Smooth muscle cell (in vitro differentiated cells): ENCODE results near the gene ESRRG. TPM values are rescaled to one million over a fixed set of nuclear protein-coding genes. Genes with fewer than 3 reads are reported as not detected.
A peak's percentile ranks its signal among the peaks of the same experiment; 100 is the strongest.

ENCODE experiments used
- DNase-seq: peaks from one replicate; lab custom pipeline; 2025; ENCODE audit not compliant: unreplicated experiment; lab: John Stamatoyannopoulos, UW
- H2AFZ ChIP-seq: fragments of 200-600 bp; sonication (generic); 2 replicates; pipeline ENCODE4 v1.6.0; 2016; ENCODE audit warnings: antibody characterized with exemption, low read depth, mild to moderate bottlenecking
- H3F3A ChIP-seq: fragments of 200-600 bp; sonication (generic); 2 replicates; pipeline ENCODE4 v1.6.0; 2017; ENCODE audit warnings: antibody characterized with exemption, low read depth
- H3K27ac ChIP-seq: fragments of 200-600 bp; sonication (generic); 2 replicates; pipeline ENCODE4 v1.5.1; 2016; ENCODE audit warnings: low read depth, mild to moderate bottlenecking
- H3K27me3 ChIP-seq: fragments of 200-600 bp; sonication (generic); 2 replicates; pipeline ENCODE4 v1.6.1; 2016; ENCODE audit warnings: low read depth, mild to moderate bottlenecking
- H3K36me3 ChIP-seq: fragments of 200-600 bp; sonication (generic); 2 replicates; pipeline ENCODE4 v1.5.1; 2016; ENCODE audit warnings: low read depth
- H3K4me1 ChIP-seq: fragments of 200-600 bp; sonication (generic); 2 replicates; pipeline ENCODE4 v1.5.1; 2016; ENCODE audit warnings: low read depth
- H3K4me2 ChIP-seq: fragments of 200-600 bp; sonication (generic); 2 replicates; pipeline ENCODE4 v1.6.0; 2016; ENCODE audit warnings: mild to moderate bottlenecking
- H3K4me3 ChIP-seq: fragments of 200-600 bp; sonication (generic); 2 replicates; pipeline ENCODE4 v1.5.1; 2016; ENCODE audit warnings: mild to moderate bottlenecking
- H3K79me2 ChIP-seq: fragments of 200-600 bp; sonication (generic); 2 replicates; pipeline ENCODE4 v1.6.0; 2016; ENCODE audit warnings: low read depth, mild to moderate bottlenecking
- H3K9ac ChIP-seq: fragments of 200-600 bp; sonication (generic); 2 replicates; pipeline ENCODE4 v1.6.0; 2016; ENCODE audit warnings: low read depth
- H3K9me3 ChIP-seq: fragments of 200-600 bp; sonication (generic); replicated peaks from 2 replicates; pipeline ENCODE4 v1.5.1; 2016; ENCODE audit warnings: low read depth
- H4K20me1 ChIP-seq: fragments of 200-600 bp; sonication (generic); 2 replicates; pipeline ENCODE4 v1.6.0; 2016; ENCODE audit warnings: low read depth
- CTCF ChIP-seq: fragments of 200-600 bp; sonication (generic); IDR thresholded peaks from 2 replicates; pipeline ENCODE4 v1.5.1; 2017; ENCODE audit warnings: borderline replicate concordance, mild to moderate bottlenecking, antibody characterized with exemption; ENCODE audit not compliant: insufficient read depth, poor library complexity, severe bottlenecking
- WGBS: methylation state at CpG from one replicate; pipeline ENCODE4 v1.1.7; 2016; ENCODE audit warnings: low lambda C conversion rate; 5-methylcytosine and 5-hydroxymethylcytosine counted together
- polyA plus RNA-seq: library from polyadenylated mRNA; unstranded; fragments of >200 nt; fragmentation: Nextera tagmentation; extraction: Ambion mirVana; gene quantifications from 2 replicates; pipeline ENCODE4 v1.2.1, GENCODE V29; 2016
- total RNA-seq: library from RNA; depleted of rRNA; stranded (reverse); fragments of >200 nt; gene quantifications from 2 replicates; pipeline ENCODE4 v1.2.3, GENCODE V29; 2014

ESRRG gene
- total and polyA plus RNA-seq, 2 experiments from 2014 or later, result 0.26 TPM; not detected in 1

DNA sequence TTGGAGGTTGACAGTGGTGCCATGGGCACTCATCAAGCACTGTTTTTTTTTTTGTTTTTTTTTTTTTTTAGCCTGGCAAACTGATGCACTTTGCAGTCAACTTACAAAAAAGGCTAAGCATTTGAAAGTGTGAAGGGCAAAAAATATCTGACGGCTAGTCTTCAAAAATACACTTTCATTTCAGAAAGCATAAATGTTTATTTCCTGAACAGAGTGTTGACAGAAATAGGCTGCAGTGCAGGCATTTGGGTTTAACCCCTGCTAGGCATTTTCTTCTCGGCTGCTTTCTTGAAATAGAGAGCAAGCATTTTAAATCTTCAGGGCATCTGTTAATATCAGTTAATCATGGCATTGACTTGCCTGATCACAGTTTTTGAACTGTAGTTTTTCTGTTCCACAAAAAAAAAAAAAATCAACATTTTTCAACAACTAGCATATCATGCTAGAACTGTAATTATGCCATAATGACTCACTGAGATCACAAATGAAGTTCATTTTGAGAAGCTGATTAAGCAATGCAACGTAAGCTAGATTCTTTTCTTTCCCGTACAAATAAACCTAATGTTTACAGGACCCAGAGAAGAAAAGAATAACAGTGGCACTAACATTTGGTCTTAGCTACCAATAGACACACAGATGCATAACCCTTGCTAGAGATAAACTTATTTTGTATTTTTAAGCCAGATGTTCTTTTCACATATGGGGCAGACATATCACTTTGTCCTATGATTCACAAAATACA, 199.6 kb downstream of the ESRRG start:
- Histone ChIP-seq H3K9ac (no peak overlapping the region), H3K9me3 (no peaks in the 10 kb centered on the region), H3F3A (no peaks in the 10 kb centered on the region), H3K4me3 (no peak overlapping the region), H3K4me2 (peak overlapping the region; percentile 10), H3K4me1 (no peaks in the 10 kb centered on the region), H3K27ac (no peak overlapping the region), H3K36me3 (no peaks in the 10 kb centered on the region), H2AFZ (peak overlapping the region; percentile 53), H4K20me1 (no peaks in the 10 kb centered on the region), H3K79me2 (no peaks in the 10 kb centered on the region), H3K27me3 (no peaks in the 10 kb centered on the region)
- TF ChIP-seq CTCF, result no peak
- WGBS, result 56% methylated on average over 4 of the region's 4 CpGs
- no peak for DNase-seq

DNA sequence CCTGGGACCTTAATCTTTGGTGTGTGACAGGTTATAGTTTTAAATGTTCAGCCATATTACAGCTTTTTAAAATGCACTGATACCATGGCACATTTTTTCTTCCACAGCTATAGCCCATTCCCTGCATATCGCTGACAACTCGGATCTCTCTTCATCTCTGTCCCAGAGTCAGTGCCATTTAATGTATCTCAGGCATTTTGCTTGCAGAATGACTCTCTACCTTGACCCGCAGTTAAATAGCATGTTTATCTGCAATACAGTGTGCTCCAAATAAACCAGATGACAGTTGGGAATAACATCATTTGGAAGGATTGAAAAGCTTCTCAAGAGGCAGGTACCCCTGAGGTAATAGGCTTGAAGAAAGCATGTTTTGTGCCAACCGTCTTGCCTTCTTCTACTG, 200.2 kb downstream of the ESRRG start:
- TF ChIP-seq CTCF, result no peak
- Histone ChIP-seq H3K36me3 (no peaks in the 10 kb centered on the region), H3K27ac (no peak overlapping the region), H3F3A (no peaks in the 10 kb centered on the region), H4K20me1 (no peaks in the 10 kb centered on the region), H2AFZ (no peak overlapping the region), H3K9me3 (no peaks in the 10 kb centered on the region), H3K4me1 (no peaks in the 10 kb centered on the region), H3K4me3 (no peak overlapping the region), H3K79me2 (no peaks in the 10 kb centered on the region), H3K9ac (no peak overlapping the region), H3K4me2 (no peak overlapping the region), H3K27me3 (no peaks in the 10 kb centered on the region)
- no peak for DNase-seq
- 77% methylated on average over 4 of the region's 4 CpGs for WGBS

GRCh38 chr1:216521477-216521876, 201.8 kb downstream of the ESRRG start:
- Histone ChIP-seq H3K9ac (no peak overlapping the region), H3K4me3 (no peak overlapping the region), H3K27ac (no peak overlapping the region), H4K20me1 (no peaks in the 10 kb centered on the region), H3K4me1 (no peaks in the 10 kb centered on the region), H2AFZ (no peak overlapping the region), H3K4me2 (no peak overlapping the region), H3F3A (no peaks in the 10 kb centered on the region), H3K79me2 (no peaks in the 10 kb centered on the region), H3K9me3 (no peaks in the 10 kb centered on the region), H3K27me3 (no peaks in the 10 kb centered on the region), H3K36me3 (no peaks in the 10 kb centered on the region)
- WGBS, result 69% methylated on average over 8 of the region's 8 CpGs
- DNase-seq, result no peak
- no peak for TF ChIP-seq CTCF
